ENCODE data around the gene CACNA2D3.

The CACNA2D3 gene

GRCh38 chr3:54345847-54346375, 223.6 kb downstream of the CACNA2D3 start:
- DNase-seq: no peak

DNA sequence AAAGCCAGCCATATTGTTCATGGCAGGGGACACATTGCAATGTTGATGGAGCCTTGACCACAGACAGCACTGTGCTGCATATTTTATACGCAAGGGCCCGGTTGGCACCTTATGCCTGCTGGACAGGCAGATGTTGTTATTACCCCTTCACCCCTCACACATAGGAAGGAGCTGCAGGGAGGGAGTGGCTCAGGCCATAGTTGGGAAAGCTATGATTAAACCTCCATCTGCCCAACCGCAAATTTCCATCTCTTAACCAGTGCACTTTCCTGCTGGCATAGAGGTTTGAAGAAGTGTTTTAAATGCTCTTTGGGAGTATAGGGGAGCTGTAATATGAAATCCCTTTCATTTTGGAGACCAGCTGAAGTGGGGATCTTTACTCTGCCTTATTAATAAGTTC, 224.7 kb downstream of the CACNA2D3 start:
- DNase-seq: no peak

DNA sequence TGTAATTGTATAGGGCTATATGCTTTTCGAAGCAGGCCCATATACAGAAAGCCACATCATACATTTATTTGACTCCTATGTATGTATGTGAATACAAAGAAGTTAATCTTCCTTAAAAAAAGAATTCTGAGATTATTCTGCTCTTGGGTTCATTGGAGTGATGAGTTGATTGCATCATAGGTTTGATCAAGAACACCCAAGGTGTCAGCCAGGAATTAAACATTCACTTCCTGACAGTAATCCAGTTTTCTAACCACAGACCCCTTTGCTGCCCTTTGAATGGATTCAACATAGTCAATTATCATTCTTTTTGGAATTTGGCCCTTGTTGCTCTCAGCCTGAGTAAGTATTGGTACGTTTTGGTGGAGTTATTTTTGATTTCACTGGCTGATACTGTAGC, 225.6 kb downstream of the CACNA2D3 start:
- no peak for DNase-seq

DNA sequence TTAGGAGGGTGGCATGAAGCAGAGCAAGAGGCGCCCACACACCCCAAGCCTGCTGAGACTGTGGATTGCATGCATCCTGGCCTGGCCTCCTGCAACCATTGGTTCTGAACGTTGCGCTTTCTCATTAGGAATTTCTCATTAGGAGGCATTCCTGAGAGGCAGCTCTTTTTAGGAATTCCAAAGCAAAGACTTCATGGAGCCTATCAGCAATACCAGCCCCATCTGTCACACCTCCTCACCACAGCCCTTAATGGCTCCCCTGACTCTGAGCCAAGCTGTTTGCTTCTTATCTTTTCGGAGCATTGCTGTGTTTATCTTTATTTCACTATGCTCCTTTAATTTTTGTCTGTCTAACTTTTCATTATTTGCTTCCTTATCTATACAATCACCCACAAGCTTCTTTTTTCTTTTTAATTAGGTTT, 226.9 kb downstream of the CACNA2D3 start:
- DNase-seq: no peak

- DNase-seq: no peak
These were observed 227.3 kb downstream of the CACNA2D3 start for GRCh38 chr3:54349691-54350090.

- DNase-seq: no peak
These were observed 231.2 kb downstream of the CACNA2D3 start for GRCh38 chr3:54353546-54353945.

DNA sequence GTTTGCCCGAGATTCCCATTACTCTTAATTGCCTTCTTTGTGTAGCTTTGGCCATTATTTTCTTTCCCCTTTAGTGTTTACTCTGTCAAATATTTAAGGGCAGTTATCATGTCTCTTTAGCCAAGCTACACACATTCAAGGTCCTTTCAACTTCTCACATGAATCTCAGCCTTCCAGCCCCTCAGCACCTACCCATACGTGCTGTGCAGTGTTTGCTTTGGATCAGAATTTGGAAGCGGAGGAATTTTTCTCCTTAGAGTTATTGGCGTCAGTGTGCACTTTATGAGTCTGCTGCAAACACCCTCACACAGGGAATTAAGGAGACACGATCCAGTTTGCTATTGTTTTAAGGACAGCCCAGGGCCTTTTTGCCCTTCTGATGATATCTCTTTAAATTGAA, 231.6 kb downstream of the CACNA2D3 start:
- no peak for DNase-seq

DNA sequence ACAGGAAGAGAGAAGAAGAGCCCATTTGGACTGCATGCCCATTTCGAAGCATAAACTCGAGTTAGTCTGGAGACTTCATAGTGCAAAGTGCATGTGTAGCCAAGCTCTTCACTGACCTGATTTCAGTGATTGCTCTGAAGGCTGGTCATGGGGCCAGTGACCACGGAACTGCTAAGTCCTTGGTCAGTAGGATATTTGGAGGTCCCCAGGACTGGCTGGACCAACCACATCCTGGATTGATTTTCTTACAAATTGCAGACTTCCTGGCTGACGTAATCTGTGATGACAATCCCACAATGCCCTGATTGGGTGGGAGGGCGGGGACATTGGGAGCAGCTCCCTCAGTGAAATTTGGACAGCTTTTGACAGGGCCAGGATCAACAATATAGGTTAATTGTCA, 233.4 kb downstream of the CACNA2D3 start:
- no peak for DNase-seq

DNA sequence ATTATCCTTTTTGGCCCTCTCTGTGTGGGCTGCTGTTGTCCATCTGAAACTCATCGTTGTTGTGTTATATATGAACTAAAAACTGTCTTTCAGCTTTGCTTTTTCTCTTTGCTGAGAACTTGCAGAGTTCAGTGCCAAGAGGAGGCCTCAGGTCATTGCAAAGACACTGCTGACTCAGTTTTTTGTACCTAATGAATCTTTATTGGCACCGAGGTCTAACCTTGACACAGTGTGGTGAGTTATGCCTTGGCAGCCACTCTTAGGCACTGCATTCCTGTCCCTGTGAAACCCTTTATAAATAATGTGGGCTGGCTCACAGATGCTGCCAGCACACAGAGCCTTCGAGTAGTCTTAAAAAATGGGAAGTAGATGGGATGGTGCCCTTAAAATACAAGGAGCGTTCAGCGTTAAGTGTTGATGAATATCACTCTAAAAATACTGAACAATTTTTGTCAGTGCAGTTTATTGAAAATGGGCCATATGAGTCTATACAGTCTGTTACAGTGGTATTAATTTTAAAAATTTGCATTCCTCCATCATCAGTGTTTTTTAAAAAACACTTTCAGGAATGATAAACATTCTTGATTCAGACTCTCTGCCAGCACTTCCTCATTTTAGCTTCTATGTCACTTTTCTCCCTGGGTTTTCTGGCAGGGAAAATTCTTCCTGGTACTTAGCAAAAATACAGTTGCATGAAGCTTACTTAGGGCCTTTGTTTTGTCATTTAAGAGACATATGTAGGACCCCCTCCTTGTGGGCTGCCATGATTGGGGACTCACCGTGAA, 234.1 kb downstream of the CACNA2D3 start:
- DNase-seq: no peak

DNA sequence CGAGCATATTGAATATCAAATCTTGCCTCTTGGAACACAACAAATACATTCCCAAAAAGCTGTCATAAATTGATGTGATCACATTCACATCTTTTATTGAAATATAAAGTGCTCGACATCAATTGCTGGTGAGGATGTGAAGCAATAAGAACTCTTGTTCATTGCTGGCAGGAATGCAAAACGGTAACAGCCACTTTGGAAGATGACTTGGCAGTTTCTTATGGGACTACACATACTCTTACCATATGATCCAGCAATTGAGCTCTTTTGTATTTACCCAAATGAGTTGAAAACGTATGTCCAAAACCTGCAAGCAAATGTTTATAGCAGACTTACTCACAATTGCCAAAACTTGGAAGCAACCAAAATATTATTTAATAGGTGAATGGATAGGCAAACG, 234.9 kb downstream of the CACNA2D3 start:
- no peak for DNase-seq

- DNase-seq: no peak
These were observed 236.0 kb downstream of the CACNA2D3 start for GRCh38 chr3:54358316-54358715.

- no peak for DNase-seq
These were observed 236.8 kb downstream of the CACNA2D3 start for GRCh38 chr3:54358969-54359694.

DNA sequence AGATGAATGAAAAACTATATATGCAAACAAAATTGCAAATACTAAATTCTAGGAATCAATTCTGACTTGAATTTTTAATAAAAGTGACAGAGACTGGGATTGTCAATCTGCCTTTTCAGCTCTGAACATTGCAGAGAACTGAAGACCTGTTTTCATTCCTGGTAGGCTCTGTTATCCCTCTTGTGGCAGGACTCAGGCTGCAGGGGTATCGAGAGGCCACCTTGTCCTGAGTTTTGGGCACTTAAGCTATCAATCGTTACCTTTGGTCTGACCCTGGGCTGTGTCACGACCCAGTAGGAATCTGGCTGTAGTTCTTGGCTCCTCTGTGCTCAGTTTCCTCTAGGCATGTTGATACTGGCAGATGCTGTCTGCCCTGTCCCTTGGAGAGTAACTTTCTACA, 238.0 kb downstream of the CACNA2D3 start:
- no peak for DNase-seq

DNA sequence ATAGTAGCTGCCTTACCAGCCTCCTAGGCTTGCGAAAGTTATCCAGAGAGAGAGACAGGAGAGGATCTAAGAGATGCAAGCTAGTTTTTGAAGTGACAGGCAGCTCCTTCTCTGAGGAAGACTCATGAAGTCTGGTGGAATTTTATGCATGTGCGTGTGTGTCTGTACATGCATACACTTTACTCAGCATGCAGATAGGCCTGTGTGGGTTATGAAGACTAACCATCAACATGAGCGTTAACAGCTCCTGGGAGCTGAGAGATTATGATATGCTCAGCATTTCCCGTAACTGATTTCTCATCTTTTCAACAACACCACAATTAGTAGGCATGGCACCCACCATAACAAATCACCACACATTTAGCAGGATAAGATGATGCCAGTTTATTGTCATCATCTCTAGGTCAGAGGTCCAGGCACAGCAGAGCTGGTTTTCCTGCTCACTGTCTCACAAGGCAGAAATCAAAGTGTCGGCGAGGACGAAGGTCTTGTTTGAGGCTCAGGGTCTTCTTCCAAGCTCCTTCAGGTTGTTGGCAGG, 239.5 kb downstream of the CACNA2D3 start:
- no peak for DNase-seq

GRCh38 chr3:54366007-54366750, 243.8 kb downstream of the CACNA2D3 start:
- no peak for DNase-seq

DNA sequence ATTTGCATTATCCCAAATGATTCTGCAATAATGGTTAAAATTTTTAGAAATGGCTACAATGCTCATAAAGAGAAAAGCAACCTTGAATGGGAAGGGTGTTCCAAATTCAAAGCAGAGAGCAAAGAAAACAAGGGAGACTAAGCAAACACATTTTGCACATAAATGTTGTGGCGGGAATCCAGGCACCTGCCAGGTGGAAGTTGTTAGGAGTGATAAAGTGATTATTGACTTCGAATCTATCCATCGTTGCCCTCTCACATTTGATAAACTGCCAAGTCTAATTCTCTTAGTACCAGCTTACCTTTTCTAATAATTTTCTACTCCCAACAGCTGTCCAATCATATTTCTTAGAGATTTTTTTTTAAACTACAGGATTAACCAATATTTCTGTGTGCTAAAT, 244.5 kb downstream of the CACNA2D3 start:
- no peak for DNase-seq

GRCh38 chr3:54372232-54372631, 249.9 kb downstream of the CACNA2D3 start:
- no peak for DNase-seq

DNA sequence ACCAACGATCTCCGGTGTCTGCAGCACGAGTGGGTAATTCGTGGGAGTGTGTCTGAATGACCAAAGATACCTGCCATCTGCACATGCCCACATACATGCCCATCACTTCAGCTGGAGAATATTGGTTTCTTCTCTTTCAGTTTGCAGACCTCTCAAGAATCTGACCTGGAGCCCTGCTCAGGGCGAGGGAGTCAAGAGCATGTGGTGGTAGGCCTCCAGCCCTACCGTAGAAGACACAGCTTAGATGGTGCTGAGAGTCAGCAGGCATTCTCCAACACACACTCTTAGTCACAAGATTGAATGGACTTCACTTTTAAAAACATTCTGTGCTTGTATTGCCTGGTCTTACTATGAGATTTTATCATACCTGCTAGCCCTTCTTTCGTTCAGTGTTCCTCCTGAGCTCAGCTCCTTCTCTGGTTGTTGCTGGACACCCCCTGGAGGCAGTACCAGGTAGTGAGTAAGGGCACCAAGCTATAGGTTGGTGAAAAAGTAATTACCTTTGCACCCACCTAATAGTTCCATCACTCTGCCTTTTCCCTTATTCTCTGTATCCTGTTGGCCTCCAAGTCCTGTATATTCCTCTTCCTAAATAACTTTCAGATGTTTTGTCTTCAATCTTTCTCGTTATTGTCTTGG, 252.0 kb downstream of the CACNA2D3 start:
- peak; percentile 9 for DNase-seq

DNA sequence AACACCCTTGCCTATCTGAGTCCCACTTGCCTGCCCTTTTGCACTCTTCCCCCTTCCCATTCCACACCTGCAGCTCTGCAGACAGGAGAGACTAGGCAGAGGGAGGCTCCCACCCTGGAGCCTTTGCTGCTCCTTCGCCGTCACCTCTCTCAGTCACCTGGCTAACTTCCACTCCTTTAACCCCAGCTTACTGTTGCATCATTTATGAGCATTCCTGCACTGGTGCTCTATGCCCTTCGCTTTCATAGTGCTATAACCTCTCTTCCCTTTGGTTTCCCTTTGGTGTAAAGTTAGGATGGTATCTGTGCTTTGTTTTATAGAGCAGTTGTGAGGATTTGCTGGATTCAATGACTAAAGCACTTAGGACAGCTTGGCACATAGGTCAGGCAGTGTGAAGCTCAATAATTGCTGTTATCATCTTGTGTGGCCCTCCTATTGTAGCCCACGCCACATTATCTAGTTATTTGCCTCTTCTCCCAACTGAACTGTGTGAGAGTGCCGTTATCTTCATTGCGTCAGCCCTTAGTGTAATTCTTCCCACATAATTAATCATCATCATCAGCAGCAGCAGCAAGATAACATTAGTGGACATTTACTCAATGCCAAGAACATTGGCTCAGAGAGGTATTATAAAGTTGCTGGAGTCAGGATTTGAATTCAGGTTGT, 253.9 kb downstream of the CACNA2D3 start:
- no peak for DNase-seq

DNA sequence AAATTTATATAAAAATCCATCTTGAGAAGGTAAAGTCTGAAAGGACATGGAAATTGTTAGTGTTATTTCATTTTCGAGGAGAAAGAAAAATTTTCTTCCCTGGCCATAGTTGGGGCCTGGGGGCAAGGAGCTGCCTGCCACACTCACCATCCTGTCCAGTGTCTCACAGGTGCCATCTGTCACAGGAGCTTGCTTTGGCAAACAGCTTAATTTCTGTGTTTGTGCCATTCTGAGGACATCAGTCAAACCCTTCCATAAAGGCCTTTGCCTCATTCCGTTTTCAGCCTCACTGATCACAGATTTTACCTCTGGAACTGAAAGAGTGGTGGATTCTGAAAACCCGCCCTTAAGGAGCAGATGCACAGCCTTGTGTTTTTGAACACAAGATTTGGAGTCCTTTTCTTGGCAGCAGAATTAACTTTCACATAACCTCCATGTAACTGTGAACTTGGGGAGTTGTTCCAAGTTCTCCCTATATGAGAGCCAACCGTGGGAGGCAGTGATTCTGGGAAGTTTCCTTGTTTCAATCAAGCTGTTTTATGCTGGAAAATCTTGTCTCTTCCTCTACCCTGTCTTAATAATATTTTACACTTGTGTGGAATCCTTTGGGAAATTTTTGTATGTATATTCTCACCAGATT, 254.7 kb downstream of the CACNA2D3 start:
- no peak for DNase-seq

- no peak for DNase-seq
These were observed 255.8 kb downstream of the CACNA2D3 start for GRCh38 chr3:54378184-54378583.

- DNase-seq: no peak
These were observed 261.9 kb downstream of the CACNA2D3 start for GRCh38 chr3:54384279-54384678.

Data from activated CD4-positive, alpha-beta T cell treated with anti-CD3 and anti-CD28 coated beads, Interleukin-10, Interleukin-2, amounts not matched to agents 100 ng/mL and 50 ng/mL, durations not matched to agents 16 hours and 8 hours (primary cell).